HepG2 (cell line): ENCODE data around the gene NEU1. TPM values are rescaled to one million over a fixed set of nuclear protein-coding genes. Genes with fewer than 3 reads are reported as not detected.
"Not testable (repeated sequence)": the region's sequence is repeated elsewhere in the genome, so short reads cannot be mapped to it uniquely, and the experiment has no call there.

Source experiments
- ATAC-seq: fragments of 200-7000 bp; cut with Tn5 transposase; 3 replicates; pipeline ENCODE4 v1.9.1; 2020; ENCODE audit warnings: mild to moderate bottlenecking, moderate library complexity
- BruUV-seq: library from RNA; stranded (reverse); fragments of 400-500 nt; replicated peaks from 2 replicates; lab custom pipeline; 2021; lab: Mats Ljungman, UMichigan
- CTCF ChIA-PET: fragments of 300-600 bp; formaldehyde crosslinking; extraction: SDS; loops from one replicate; lab custom pipeline; 2021; ENCODE audit warnings: low total read pairs, inconsistent platforms, low intra/inter-chr PET ratio; lab: Yijun Ruan, JAX
- POLR2A ChIA-PET: fragments of 350-600 bp; sonication (Branson Sonifier 250); formaldehyde crosslinking; loops from one replicate; lab custom pipeline; 2020; ENCODE audit warnings: antibody characterized with exemption, inconsistent platforms; lab: Yijun Ruan, JAX
- DNase-seq: peaks from one replicate; pipeline ENCODE4 v3.0.0-alpha.2; 2015; ENCODE audit warnings: low spot score
- FAIRE-seq: peaks from 3 replicates; lab custom pipeline; 2011; peaks lifted over from hg19 to GRCh38; lab: Jason Lieb, UNC
- H2AFZ ChIP-seq: one replicate; pipeline ENCODE4 v1.6.1; 2011; ENCODE audit warnings: low read length, inconsistent platforms
- H3K27ac ChIP-seq: fragments of 300-600 bp; 3 replicates; pipeline ENCODE4 v1.8.0; 2011; ENCODE audit warnings: mixed run types, mild to moderate bottlenecking, mixed read lengths, low read length, inconsistent platforms; ENCODE audit not compliant: insufficient read depth; ENCODE audit errors: extremely low read length
- H3K27me3 ChIP-seq, 2 experiments: fragments of 200-600 bp in 1 of 2; 2 replicates in 1 of 2; 3 replicates in 1 of 2; pipeline versions ENCODE4 v1.6.0 to v1.8.0; 2011; ENCODE audit warnings: low read length in 2 of 2, mild to moderate bottlenecking in 2 of 2, moderate library complexity in 2 of 2, inconsistent platforms in 1 of 2; ENCODE audit not compliant: insufficient read depth in 2 of 2, control insufficient read depth in 1 of 2
- H3K36me3 ChIP-seq, 2 experiments: fragments of 200-600 bp in 1 of 2; replicated peaks in 1 of 2; 2 replicates in 1 of 2; 3 replicates in 1 of 2; pipeline versions ENCODE4 v1.5.1 to v1.8.0; 2011; ENCODE audit warnings: low read length in 2 of 2, inconsistent platforms in 1 of 2; ENCODE audit not compliant: insufficient read depth in 2 of 2, control insufficient read depth in 1 of 2
- H3K4me1 ChIP-seq: 2 replicates; pipeline ENCODE4 v1.5.1; 2012; ENCODE audit warnings: low read length, inconsistent platforms; ENCODE audit not compliant: insufficient read depth
- H3K4me2 ChIP-seq: 2 replicates; pipeline ENCODE4 v1.6.0; 2011; ENCODE audit warnings: low read depth, low read length, inconsistent platforms
- H3K4me3 ChIP-seq, 3 experiments: fragments of 200-600 bp in 1 of 3; sonication (generic), shearing (Covaris generic) in 1 of 3; replicated peaks in 1 of 3; 2 replicates each; pipeline ENCODE4 v1.5.1; 2011 to 2016; ENCODE audit warnings: low read length in 3 of 3, inconsistent platforms in 2 of 3, low read depth in 2 of 3, mild to moderate bottlenecking in 2 of 3, control low read depth in 1 of 3, mixed read lengths in 1 of 3; ENCODE audit not compliant: insufficient read depth in 1 of 3
- H3K79me2 ChIP-seq: one replicate; pipeline ENCODE4 v1.6.1; 2011; ENCODE audit warnings: low read length, inconsistent platforms; ENCODE audit not compliant: insufficient read depth
- H3K9ac ChIP-seq: 2 replicates; pipeline ENCODE4 v1.6.0; 2011; ENCODE audit warnings: mild to moderate bottlenecking, low read depth, low read length, inconsistent platforms; ENCODE audit not compliant: insufficient read depth
- H3K9me3 ChIP-seq: 2 replicates; pipeline ENCODE4 v1.5.1; 2012; ENCODE audit warnings: mild to moderate bottlenecking, low read length
- H4K20me1 ChIP-seq: 2 replicates; pipeline ENCODE4 v1.6.0; 2011; ENCODE audit warnings: inconsistent platforms, mild to moderate bottlenecking, low read length, moderate library complexity; ENCODE audit not compliant: insufficient read depth
- MED8 ChIP-seq: sonication (generic); formaldehyde crosslinking; IDR thresholded peaks from 2 replicates; pipeline ENCODE4 v1.8.1; 2023; ENCODE audit warnings: mild to moderate bottlenecking, missing genetic modification reagents; ENCODE audit not compliant: insufficient replicate concordance
- PAF1 ChIP-seq: IDR thresholded peaks from 2 replicates; pipeline ENCODE4 v1.6.1; 2016; ENCODE audit warnings: missing genetic modification reagents, missing compliant biosample characterization
- TBX2 ChIP-seq: sonication (generic); formaldehyde crosslinking; IDR thresholded peaks from 2 replicates; pipeline ENCODE4 v1.5.0; 2020; ENCODE audit warnings: missing genetic modification reagents, mild to moderate bottlenecking, borderline replicate concordance
- ZC3H4 ChIP-seq: sonication (generic); formaldehyde crosslinking; IDR thresholded peaks from 2 replicates; pipeline ENCODE4 v1.4.0; 2020; ENCODE audit warnings: missing genetic modification reagents, borderline replicate concordance
- WGBS: methylation state at CpG from one replicate; pipeline ENCODE4 v1.1.6; 2017; ENCODE audit warnings: low lambda C conversion rate; 5-methylcytosine and 5-hydroxymethylcytosine counted together
- in situ Hi-C: cut with HindIII; loops from 2 replicates; pipeline ENCODE4 v1.10.0; 2017; ENCODE audit warnings: low pct_unique_long_range_greater_than_20kb; ENCODE audit not compliant: extremely low pct_ligation_motif_present
- intact Hi-C: fragments of 100-400 bp; cut with micrococcal nuclease; formaldehyde crosslinking; loops from one replicate; pipeline ENCODE4 v1.10.0; 2022; ENCODE audit not compliant: unreplicated experiment
- polyA plus RNA-seq, 8 experiments: library from polyadenylated mRNA; depleted of rRNA in 3 of 8; stranded (reverse) in 7 of 8; unstranded in 1 of 8; fragments of >200 nt; fragmentation: Illumina TruSeq in 4 of 8; extraction: Trizol in 4 of 8; gene quantifications; 2 replicates each; pipeline versions ENCODE4 v1.2.1 to v1.2.3, GENCODE V29; 2011 to 2016; ENCODE audit warnings: low read depth in 4 of 8, missing spikeins in 1 of 8, mixed read lengths in 1 of 8; ENCODE audit not compliant: insufficient read depth in 1 of 8
- total RNA-seq, 5 experiments: library from RNA; depleted of rRNA; stranded (reverse); fragments of >200 nt; fragmentation: Illumina TruSeq; extraction: Trizol; gene quantifications; 2 replicates each; pipeline ENCODE4 v1.2.3, GENCODE V29; 2016; ENCODE audit warnings: low read depth in 1 of 5
- TF ChIP-seq, protein P1 (sequence below): sonication (generic); formaldehyde crosslinking; IDR thresholded peaks from 2 replicates; pipeline ENCODE4 v1.5.0; 2020; ENCODE audit warnings: mild to moderate bottlenecking, missing genetic modification reagents
- TF ChIP-seq, protein P2 (sequence below): IDR thresholded peaks from 2 replicates; pipeline ENCODE4 v1.6.1; 2018; ENCODE audit warnings: missing genetic modification reagents, mild to moderate bottlenecking, missing compliant biosample characterization

The NEU1 gene
- total and polyA plus RNA-seq, 2 of the 13 experiments (the other 11 are each of a cell fraction or from before 2014, with no cell fraction given), result 215 to 297 TPM

DNA sequence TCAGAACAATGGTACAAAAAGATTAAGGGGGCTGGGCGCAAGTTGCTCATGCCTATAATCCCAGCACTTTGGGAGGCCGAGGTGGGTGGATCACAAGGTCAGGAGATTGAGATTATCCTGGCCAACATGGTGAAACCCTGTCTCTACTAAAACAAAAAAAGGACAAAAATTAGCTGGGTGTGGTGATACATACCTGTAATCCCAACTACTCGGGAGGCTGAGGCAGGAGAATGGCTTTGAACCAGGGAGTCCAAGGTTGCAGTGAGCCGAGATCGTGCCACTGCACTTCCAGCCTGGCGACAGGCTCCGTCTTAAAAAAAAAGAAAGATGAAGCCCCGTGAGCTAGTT, 22.9 kb downstream of the NEU1 start:
- POLR2A ChIA-PET, result interaction anchor here (0.8 to 15.7 kb wide), 7 partner anchors 9 to 101 kb away, joined by 3 to 264 read pairs (median 11); partner anchors contain the start of genes HSPA1A, HSPA1B, HSPA1L and MSH5
- intact Hi-C loops, result loop anchor here (10.0 kb wide), 1 partner anchor 115 kb away; the partner anchor contains the start of genes NELFE and SKIC2
- CTCF ChIA-PET, ATAC-seq, H3K9me3 ChIP-seq, H3K4me2 ChIP-seq, FAIRE-seq, H3K27ac ChIP-seq, in situ Hi-C loops, H2AFZ ChIP-seq, H3K27me3 ChIP-seq, BruUV-seq, DNase-seq, H3K4me3 ChIP-seq, H3K9ac ChIP-seq: not testable (repeated sequence)
- WGBS, result 93% methylated on average over 8 of the region's 8 CpGs
- TF ChIP-seq PAF1 (CRISPR knock-in tag), result 0 out of 2 replicates have a peak, but pooled peaks have one; percentile 15
- TF ChIP-seq, protein P1, sequence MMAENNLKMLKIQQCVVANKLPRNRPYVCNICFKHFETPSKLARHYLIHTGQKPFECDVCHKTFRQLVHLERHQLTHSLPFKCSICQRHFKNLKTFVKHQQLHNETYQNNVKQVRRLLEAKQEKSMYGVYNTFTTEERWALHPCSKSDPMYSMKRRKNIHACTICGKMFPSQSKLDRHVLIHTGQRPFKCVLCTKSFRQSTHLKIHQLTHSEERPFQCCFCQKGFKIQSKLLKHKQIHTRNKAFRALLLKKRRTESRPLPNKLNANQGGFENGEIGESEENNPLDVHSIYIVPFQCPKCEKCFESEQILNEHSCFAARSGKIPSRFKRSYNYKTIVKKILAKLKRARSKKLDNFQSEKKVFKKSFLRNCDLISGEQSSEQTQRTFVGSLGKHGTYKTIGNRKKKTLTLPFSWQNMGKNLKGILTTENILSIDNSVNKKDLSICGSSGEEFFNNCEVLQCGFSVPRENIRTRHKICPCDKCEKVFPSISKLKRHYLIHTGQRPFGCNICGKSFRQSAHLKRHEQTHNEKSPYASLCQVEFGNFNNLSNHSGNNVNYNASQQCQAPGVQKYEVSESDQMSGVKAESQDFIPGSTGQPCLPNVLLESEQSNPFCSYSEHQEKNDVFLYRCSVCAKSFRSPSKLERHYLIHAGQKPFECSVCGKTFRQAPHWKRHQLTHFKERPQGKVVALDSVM (CRISPR knock-in tag), result 0 out of 2 replicates have a peak, but pooled peaks have one; percentile 21
- TF ChIP-seq, protein P2, sequence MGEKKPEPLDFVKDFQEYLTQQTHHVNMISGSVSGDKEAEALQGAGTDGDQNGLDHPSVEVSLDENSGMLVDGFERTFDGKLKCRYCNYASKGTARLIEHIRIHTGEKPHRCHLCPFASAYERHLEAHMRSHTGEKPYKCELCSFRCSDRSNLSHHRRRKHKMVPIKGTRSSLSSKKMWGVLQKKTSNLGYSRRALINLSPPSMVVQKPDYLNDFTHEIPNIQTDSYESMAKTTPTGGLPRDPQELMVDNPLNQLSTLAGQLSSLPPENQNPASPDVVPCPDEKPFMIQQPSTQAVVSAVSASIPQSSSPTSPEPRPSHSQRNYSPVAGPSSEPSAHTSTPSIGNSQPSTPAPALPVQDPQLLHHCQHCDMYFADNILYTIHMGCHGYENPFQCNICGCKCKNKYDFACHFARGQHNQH (CRISPR knock-in tag), result peak; percentile 12; the same call in 1 of the 2 replicates
- peak; percentile 16; the same call in 1 of the 2 replicates for TF ChIP-seq TBX2
- TF ChIP-seq ZC3H4 (CRISPR knock-in tag), result 0 out of 2 replicates have a peak, but pooled peaks have one; percentile 21
- peak; percentile 38 for TF ChIP-seq MED8 (CRISPR knock-in tag)
- H3K79me2 ChIP-seq, result peaks cover 33% of the 10 kb centered on the region
- H4K20me1 ChIP-seq, result peaks cover 43% of the 10 kb centered on the region
- H3K36me3 ChIP-seq, result peaks cover 12 to 33% of the 10 kb centered on the region in 2 experiments
- peaks cover 39% of the 10 kb centered on the region for H3K4me1 ChIP-seq
